Liver (tissue), 9 donors: ENCODE data around the gene ARHGAP21. TPM values are rescaled to one million over a fixed set of nuclear protein-coding genes. Genes with fewer than 3 reads are reported as not detected.

Source experiments
- DNase-seq: peaks from one replicate; pipeline ENCODE4 v3.0.0-alpha.2; 2017; ENCODE audit warnings: low spot score
- H3K27ac ChIP-seq, 2 donors: one replicate each; pipeline ENCODE4 v1.7.0; 2013; ENCODE audit warnings: inconsistent platforms in 2 of 2, low read length in 2 of 2, control low read depth in 1 of 2, low read depth in 1 of 2, mild to moderate bottlenecking in 1 of 2
- H3K27me3 ChIP-seq, 4 donors: one replicate each; pipeline versions ENCODE4 v1.6.1 to v1.7.0; 2013; ENCODE audit warnings: low read length in 3 of 4, inconsistent platforms in 1 of 4, mild to moderate bottlenecking in 1 of 4, moderate library complexity in 1 of 4; ENCODE audit not compliant: control insufficient read depth in 4 of 4, insufficient read depth in 4 of 4
- H3K36me3 ChIP-seq, 4 donors: one replicate each; pipeline versions ENCODE4 v1.6.1 to v1.7.0; 2013; ENCODE audit warnings: low read length in 3 of 4, mild to moderate bottlenecking in 3 of 4, low read depth in 1 of 4, moderate library complexity in 1 of 4; ENCODE audit not compliant: control insufficient read depth in 4 of 4, insufficient read depth in 3 of 4
- H3K4me1 ChIP-seq, 4 donors: one replicate each; pipeline versions ENCODE4 v1.6.1 to v1.7.0; 2013; ENCODE audit warnings: low read length in 3 of 4, mild to moderate bottlenecking in 3 of 4, moderate library complexity in 1 of 4; ENCODE audit not compliant: control insufficient read depth in 4 of 4, insufficient read depth in 4 of 4
- H3K4me3 ChIP-seq, 3 donors: one replicate each; pipeline versions ENCODE4 v1.6.1 to v1.7.0; 2013; ENCODE audit warnings: low read length in 3 of 3, control low read depth in 1 of 3, low read depth in 1 of 3, mild to moderate bottlenecking in 1 of 3
- H3K9ac ChIP-seq, 2 donors: one replicate each; pipeline ENCODE4 v1.7.0; 2013; ENCODE audit warnings: low read length in 2 of 2, mild to moderate bottlenecking in 2 of 2, moderate library complexity in 2 of 2, control low read depth in 1 of 2, low read depth in 1 of 2
- H3K9me3 ChIP-seq, 4 donors: one replicate each; pipeline versions ENCODE4 v1.6.1 to v1.7.0; 2013; ENCODE audit warnings: low read length in 3 of 4; ENCODE audit not compliant: control insufficient read depth in 4 of 4
- ATF3 ChIP-seq: IDR thresholded peaks from 2 replicates; pipeline ENCODE4 v1.6.1; 2016; ENCODE audit warnings: antibody characterized with exemption
- CTCF ChIP-seq: fragments of 150-350 bp; IDR thresholded peaks from 2 replicates; pipeline ENCODE4 v1.5.1; 2017; ENCODE audit warnings: improper control_type of control experiment, low read depth, low read length; ENCODE audit not compliant: missing input control
- EGR1 ChIP-seq, 2 donors: IDR thresholded peaks; 2 replicates each; pipeline ENCODE4 v1.6.1; 2016 to 2018; ENCODE audit warnings: antibody characterized with exemption in 2 of 2, low read depth in 2 of 2
- FOXA1 ChIP-seq: IDR thresholded peaks from 2 replicates; pipeline ENCODE4 v1.6.1; 2016; ENCODE audit warnings: antibody characterized with exemption
- FOXA2 ChIP-seq: IDR thresholded peaks from 2 replicates; pipeline ENCODE4 v1.6.1; 2016; ENCODE audit warnings: antibody characterized with exemption
- GABPA ChIP-seq, 2 donors: IDR thresholded peaks in 1 of 2; conservative IDR thresholded peaks in 1 of 2; 2 replicates each; pipeline ENCODE4 v1.6.1; 2016; ENCODE audit warnings: antibody characterized with exemption in 2 of 2, mild to moderate bottlenecking in 1 of 2, moderate library complexity in 1 of 2
- HNF4A ChIP-seq, 2 donors: conservative IDR thresholded peaks; 2 replicates each; pipeline ENCODE4 v1.6.1; 2016; ENCODE audit warnings: antibody characterized with exemption in 2 of 2, mild to moderate bottlenecking in 2 of 2
- HNF4G ChIP-seq: IDR thresholded peaks from 2 replicates; pipeline ENCODE4 v1.6.1; 2016; ENCODE audit warnings: antibody characterized with exemption
- JUND ChIP-seq, 2 donors: IDR thresholded peaks; 2 replicates each; pipeline ENCODE4 v1.6.1; 2016; ENCODE audit warnings: antibody characterized with exemption in 2 of 2
- NR2F2 ChIP-seq: IDR thresholded peaks from 2 replicates; pipeline ENCODE4 v1.6.1; 2016; ENCODE audit warnings: antibody characterized with exemption
- RAD21 ChIP-seq, 2 donors: IDR thresholded peaks; 2 replicates each; pipeline ENCODE4 v1.6.1; 2016; ENCODE audit warnings: antibody characterized with exemption in 2 of 2, mild to moderate bottlenecking in 2 of 2
- REST ChIP-seq: IDR thresholded peaks from 2 replicates; pipeline ENCODE4 v1.6.1; 2016; ENCODE audit warnings: antibody characterized with exemption, mild to moderate bottlenecking
- RXRA ChIP-seq, 2 donors: IDR thresholded peaks; 2 replicates each; pipeline ENCODE4 v1.6.1; 2017 to 2018; ENCODE audit warnings: antibody characterized with exemption in 2 of 2, mild to moderate bottlenecking in 1 of 2
- SP1 ChIP-seq: IDR thresholded peaks from 2 replicates; pipeline ENCODE4 v1.6.1; 2018; ENCODE audit warnings: antibody characterized with exemption, mild to moderate bottlenecking
- TAF1 ChIP-seq: conservative IDR thresholded peaks from 2 replicates; pipeline ENCODE4 v1.6.1; 2016; ENCODE audit warnings: antibody characterized with exemption, mild to moderate bottlenecking
- YY1 ChIP-seq: IDR thresholded peaks from 2 replicates; pipeline ENCODE4 v1.6.1; 2016; ENCODE audit warnings: antibody characterized with exemption, mild to moderate bottlenecking
- WGBS: extraction: QIAGEN DNeasy Blood & Tissue Kit; methylation state at CpG from one replicate; pipeline ENCODE4 v1.1.7; 2013; 5-methylcytosine and 5-hydroxymethylcytosine counted together
- polyA plus RNA-seq, 2 donors: library from polyadenylated mRNA; stranded (reverse) in 1 of 2; unstranded in 1 of 2; fragments of 200-250 nt in 1 of 2; fragments of >200 nt in 1 of 2; fragmentation: Nextera tagmentation in 1 of 2; extraction: Ambion mirVana in 1 of 2; gene quantifications; one replicate each; pipeline versions ENCODE4 v1.2.1 to v1.2.3, GENCODE V29; 2013 to 2015
- total RNA-seq, 2 donors: library from RNA; depleted of rRNA; stranded (reverse); fragments of >200 nt; gene quantifications; one replicate each; pipeline ENCODE4 v1.2.3, GENCODE V29; 2014
- TF ChIP-seq, protein P1 (sequence below): IDR thresholded peaks from 2 replicates; pipeline ENCODE4 v1.6.1; 2016; ENCODE audit warnings: antibody characterized with exemption
- TF ChIP-seq, protein P2 (sequence below): IDR thresholded peaks from 2 replicates; pipeline ENCODE4 v1.6.1; 2016; ENCODE audit warnings: antibody characterized with exemption
- donor health status: healthy.
- donor health status: healthy.
- donor health status: healthy.
- donor health status: healthy.
- donor health status: healthy.

The ARHGAP21 gene
- total and polyA plus RNA-seq, 4 donors = 7.8 to 30.6 (median 15.7) TPM

DNA sequence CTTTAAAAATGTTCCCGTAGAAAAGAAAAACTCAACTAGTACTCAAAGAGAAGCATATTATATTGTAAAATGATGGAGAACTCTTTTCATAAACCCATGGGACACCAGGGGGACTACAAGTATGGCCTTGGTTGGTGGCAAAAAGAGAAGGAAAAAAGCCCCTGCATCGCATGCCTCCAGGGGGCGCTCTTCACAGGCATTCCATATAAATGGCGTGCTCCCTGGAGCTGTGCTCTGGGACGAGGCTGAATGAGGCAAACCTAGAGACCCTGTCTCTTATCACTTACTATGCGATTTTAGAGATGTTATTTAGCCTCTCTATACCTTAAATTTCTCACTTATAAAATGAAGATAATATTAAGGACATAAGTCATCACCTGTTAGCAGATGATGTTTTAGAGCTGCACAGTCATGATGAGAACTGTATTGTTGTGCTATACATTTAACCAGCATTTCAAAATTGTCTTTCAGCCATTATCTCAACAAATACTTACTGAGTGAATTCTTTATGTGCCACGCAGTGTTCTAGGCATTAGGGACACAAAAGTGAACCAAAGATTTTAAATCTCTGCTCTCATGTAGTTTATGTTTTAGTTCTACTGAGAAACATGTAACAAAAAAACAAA, 105.8 kb downstream of the ARHGAP21 start:
- no peak for TF ChIP-seq YY1
- peak; percentile 69 to 81 for TF ChIP-seq RAD21 (IDR thresholded peaks at IDR 0.05)
- TF ChIP-seq, protein P1, sequence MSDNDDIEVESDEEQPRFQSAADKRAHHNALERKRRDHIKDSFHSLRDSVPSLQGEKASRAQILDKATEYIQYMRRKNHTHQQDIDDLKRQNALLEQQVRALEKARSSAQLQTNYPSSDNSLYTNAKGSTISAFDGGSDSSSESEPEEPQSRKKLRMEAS = no peak
- no peak for TF ChIP-seq NR2F2
- no peak for TF ChIP-seq TAF1
- TF ChIP-seq CTCF = peak; percentile 63
- TF ChIP-seq, protein P2, sequence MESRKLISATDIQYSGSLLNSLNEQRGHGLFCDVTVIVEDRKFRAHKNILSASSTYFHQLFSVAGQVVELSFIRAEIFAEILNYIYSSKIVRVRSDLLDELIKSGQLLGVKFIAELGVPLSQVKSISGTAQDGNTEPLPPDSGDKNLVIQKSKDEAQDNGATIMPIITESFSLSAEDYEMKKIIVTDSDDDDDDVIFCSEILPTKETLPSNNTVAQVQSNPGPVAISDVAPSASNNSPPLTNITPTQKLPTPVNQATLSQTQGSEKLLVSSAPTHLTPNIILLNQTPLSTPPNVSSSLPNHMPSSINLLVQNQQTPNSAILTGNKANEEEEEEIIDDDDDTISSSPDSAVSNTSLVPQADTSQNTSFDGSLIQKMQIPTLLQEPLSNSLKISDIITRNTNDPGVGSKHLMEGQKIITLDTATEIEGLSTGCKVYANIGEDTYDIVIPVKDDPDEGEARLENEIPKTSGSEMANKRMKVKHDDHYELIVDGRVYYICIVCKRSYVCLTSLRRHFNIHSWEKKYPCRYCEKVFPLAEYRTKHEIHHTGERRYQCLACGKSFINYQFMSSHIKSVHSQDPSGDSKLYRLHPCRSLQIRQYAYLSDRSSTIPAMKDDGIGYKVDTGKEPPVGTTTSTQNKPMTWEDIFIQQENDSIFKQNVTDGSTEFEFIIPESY = no peak
- TF ChIP-seq ATF3 = no peak
- peak in 1 of 2 donors; percentile 15 for TF ChIP-seq RXRA (IDR thresholded peaks at IDR 0.05)
- TF ChIP-seq GABPA (IDR thresholded peaks at IDR 0.05 in 1 of 2, conservative IDR thresholded peaks at IDR 0.05 in 1 of 2) = no peak
- no peak for TF ChIP-seq HNF4G
- no peak for TF ChIP-seq HNF4A (conservative IDR thresholded peaks at IDR 0.05)
- no peak for TF ChIP-seq SP1
- no peak for TF ChIP-seq EGR1 (IDR thresholded peaks at IDR 0.05; ENCODE audit: low read depth in 2 of 2)
- no peak for TF ChIP-seq JUND (IDR thresholded peaks at IDR 0.05)
- no peak for TF ChIP-seq FOXA2
- TF ChIP-seq FOXA1 = no peak
- no peak for TF ChIP-seq REST
- peak; percentile 75 for DNase-seq
- Histone ChIP-seq H3K9me3 (no peaks in the 10 kb centered on the region), H3K27me3 (no peaks in the 10 kb centered on the region), H3K27ac (no peak overlapping the region), H3K4me3 (no peak overlapping the region), H3K4me1 (no peaks in the 10 kb centered on the region), H3K36me3 (peaks cover 0 to 6% (median 2%) of the 10 kb centered on the region in 4 donors), H3K9ac (no peak overlapping the region)
- 59% methylated on average over 7 of the region's 7 CpGs for WGBS
